HEK293T (cell line): ENCODE measurements around the gene SLC40A1.

Source experiments
- CTCF ChIA-PET: fragments of 350-600 bp; formaldehyde crosslinking; extraction: SDS; loops from one replicate; lab custom pipeline; 2021; ENCODE audit warnings: antibody characterized with exemption, inconsistent platforms; lab: Yijun Ruan, JAX
- POLR2A ChIA-PET: fragments of 350-600 bp; formaldehyde crosslinking; extraction: SDS; loops from one replicate; lab custom pipeline; 2020; ENCODE audit warnings: antibody characterized with exemption, inconsistent platforms; lab: Yijun Ruan, JAX
- DNase-seq: peaks from one replicate; pipeline ENCODE4 v3.0.0; 2012; ENCODE audit warnings: mixed read lengths; ENCODE audit errors: extremely low spot score
- ARNT ChIP-seq: fragments of 450-650 bp; IDR thresholded peaks from 2 replicates; pipeline ENCODE4 v1.6.1; 2017; ENCODE audit warnings: mild to moderate bottlenecking
- BHLHE40 ChIP-seq: fragments of 450-650 bp; IDR thresholded peaks from 2 replicates; pipeline ENCODE4 v1.6.1; 2016; ENCODE audit warnings: mild to moderate bottlenecking, moderate library complexity, borderline replicate concordance
- CTBP1 ChIP-seq: fragments of 450-650 bp; IDR thresholded peaks from 2 replicates; pipeline ENCODE4 v1.6.1; 2016; ENCODE audit warnings: borderline replicate concordance
- ELF4 ChIP-seq: fragments of 450-650 bp; IDR thresholded peaks from 2 replicates; pipeline ENCODE4 v1.6.1; 2017; ENCODE audit warnings: antibody characterized with exemption
- FOXA1 ChIP-seq: fragments of 450-650 bp; IDR thresholded peaks from 2 replicates; pipeline ENCODE4 v1.6.1; 2016; ENCODE audit warnings: mild to moderate bottlenecking
- FOXK2 ChIP-seq: fragments of 450-650 bp; IDR thresholded peaks from 2 replicates; pipeline ENCODE4 v1.6.1; 2016; ENCODE audit warnings: mild to moderate bottlenecking
- FOXM1 ChIP-seq: fragments of 450-650 bp; IDR thresholded peaks from 2 replicates; pipeline ENCODE4 v1.6.1; 2017; ENCODE audit warnings: mild to moderate bottlenecking, borderline replicate concordance
- HDGF ChIP-seq: fragments of 450-650 bp; IDR thresholded peaks from 2 replicates; pipeline ENCODE4 v1.6.1; 2017; ENCODE audit warnings: antibody characterized with exemption, borderline replicate concordance
- L3MBTL2 ChIP-seq: fragments of 450-650 bp; conservative IDR thresholded peaks from 2 replicates; pipeline ENCODE4 v1.6.1; 2016; ENCODE audit warnings: mild to moderate bottlenecking
- LEF1 ChIP-seq: fragments of 450-650 bp; IDR thresholded peaks from 2 replicates; pipeline ENCODE4 v1.6.1; 2017; ENCODE audit warnings: mild to moderate bottlenecking, borderline replicate concordance
- NFRKB ChIP-seq: fragments of 450-650 bp; IDR thresholded peaks from 2 replicates; pipeline ENCODE4 v1.6.1; 2016; ENCODE audit warnings: mild to moderate bottlenecking, moderate library complexity
- PKNOX1 ChIP-seq: fragments of 450-650 bp; IDR thresholded peaks from 2 replicates; pipeline ENCODE4 v1.6.1; 2016
- SP1 ChIP-seq: fragments of 450-650 bp; IDR thresholded peaks from 2 replicates; pipeline ENCODE4 v1.6.1; 2017
- SUZ12 ChIP-seq: fragments of 450-650 bp; IDR thresholded peaks from 2 replicates; pipeline ENCODE4 v1.6.1; 2016; ENCODE audit warnings: mild to moderate bottlenecking
- TARDBP ChIP-seq: fragments of 450-650 bp; IDR thresholded peaks from 2 replicates; pipeline ENCODE4 v1.6.1; 2016
- ZNF384 ChIP-seq: fragments of 450-650 bp; IDR thresholded peaks from 2 replicates; pipeline ENCODE4 v1.6.1; 2016

Gene SLC40A1

GRCh38 chr2:189552991-189553404 lies 27.6 kb downstream of the SLC40A1 start:
- ChIA-PET CTCF (no interaction called here), POLR2A (interaction anchor here (1.4 kb wide), 1 partner anchor 28 kb away, joined by 4 read pairs; the partner anchor contains the start of gene SLC40A1)
- peak; percentile 22; the same call in 1 of the 2 replicates for TF ChIP-seq PKNOX1
- TF ChIP-seq FOXA1: no peak
- no peak for DNase-seq

- DNase-seq: no peak
- ChIA-PET CTCF (no interaction called here), POLR2A (no interaction called here)
- no peak for TF ChIP-seq ELF4
- TF ChIP-seq SUZ12: no peak
- no peak for TF ChIP-seq FOXK2
- TF ChIP-seq SP1: no peak
- no peak for TF ChIP-seq FOXA1
- no peak for TF ChIP-seq NFRKB
- no peak for TF ChIP-seq PKNOX1
- TF ChIP-seq BHLHE40: no peak
- no peak for TF ChIP-seq CTBP1
- no peak for TF ChIP-seq ZNF384
- TF ChIP-seq HDGF: no peak
- no peak for TF ChIP-seq LEF1
- no peak for TF ChIP-seq ARNT
- no peak for TF ChIP-seq TARDBP
- no peak for TF ChIP-seq FOXM1
- TF ChIP-seq L3MBTL2: no peak
Measured at GRCh38 chr2:189552334-189552990, 28.1 kb downstream of the SLC40A1 start.

GRCh38 chr2:189551808-189552207 lies 28.8 kb downstream of the SLC40A1 start:
- ChIA-PET CTCF (no interaction called here), POLR2A (no interaction called here)
- TF ChIP-seq NFRKB (no peak), TARDBP (no peak), HDGF (no peak), LEF1 (no peak), BHLHE40 (no peak), FOXM1 (no peak), ZNF384 (no peak), PKNOX1 (no peak), CTBP1 (no peak), SUZ12 (no peak), SP1 (no peak), L3MBTL2 (no peak), ELF4 (no peak)
- DNase-seq: no peak

- TF ChIP-seq FOXA1 (no peak), FOXK2 (no peak)
- ChIA-PET CTCF (no interaction called here), POLR2A (interaction anchor here (2.4 kb wide), 1 partner anchor 31 kb away, joined by 7 read pairs; the partner anchor contains the start of gene SLC40A1)
- DNase-seq: no peak
Measured at GRCh38 chr2:189549449-189549832, 31.1 kb downstream of the SLC40A1 start.

- DNase-seq: no peak
- POLR2A ChIA-PET: interaction anchor here (2.4 kb wide), 1 partner anchor 32 kb away, joined by 7 read pairs; the partner anchor contains the start of gene SLC40A1
- CTCF ChIA-PET: no interaction called here
- TF ChIP-seq NFRKB: no peak
- TF ChIP-seq HDGF: no peak
- TF ChIP-seq SP1: no peak
- no peak for TF ChIP-seq TARDBP
- no peak for TF ChIP-seq CTBP1
- TF ChIP-seq L3MBTL2: no peak
- TF ChIP-seq BHLHE40: no peak
- TF ChIP-seq FOXK2: no peak
- no peak for TF ChIP-seq ELF4
- no peak for TF ChIP-seq ZNF384
- no peak for TF ChIP-seq PKNOX1
Measured at GRCh38 chr2:189548666-189549448, 31.7 kb downstream of the SLC40A1 start.
